A549 (cell line): ENCODE measurements around the gene PRXL2A. TPM values are rescaled to one million over a fixed set of nuclear protein-coding genes. Genes with fewer than 3 reads are reported as not detected.

Experiments used
- ATAC-seq, 2 experiments: fragments of 200-7000 bp in 1 of 2; fragments of >200 bp in 1 of 2; cut with Nextera tagmentation in 1 of 2; cut with Tn5 transposase in 1 of 2; 3 replicates each; pipeline versions ENCODE4 v1.8.0 to v1.9.1; 2018 to 2020; ENCODE audit warnings: mild to moderate bottlenecking in 1 of 2, moderate library complexity in 1 of 2
- CTCF ChIA-PET: fragments of 300-600 bp; sonication (Branson Sonifier 250); formaldehyde crosslinking; extraction: SDS; loops from one replicate; lab custom pipeline; 2021; ENCODE audit warnings: antibody characterized with exemption, inconsistent platforms; lab: Yijun Ruan, JAX
- POLR2A ChIA-PET: fragments of 350-600 bp; formaldehyde crosslinking; extraction: SDS; loops from one replicate; lab custom pipeline; 2021; ENCODE audit warnings: antibody characterized with exemption, inconsistent platforms; lab: Yijun Ruan, JAX
- DNase-seq, 2 experiments: peaks; one replicate each; pipeline versions ENCODE4 v3.0.0 to v3.0.0-alpha.2; 2011 to 2016; ENCODE audit warnings: low read depth in 1 of 2, low spot score in 1 of 2
- FAIRE-seq: peaks from 2 replicates; lab custom pipeline; 2011; peaks lifted over from hg19 to GRCh38; lab: Jason Lieb, UNC
- H3K27ac ChIP-seq, 2 experiments: fragments of >200 bp; sonication (Bioruptor Twin); formaldehyde crosslinking; 3 replicates each; pipeline ENCODE4 v1.5.1; 2016 to 2017
- H3K4me1 ChIP-seq: fragments of >200 bp; sonication (Bioruptor Twin); formaldehyde crosslinking; 3 replicates; pipeline ENCODE4 v1.6.1; 2016
- H3K4me2 ChIP-seq: fragments of >200 bp; sonication (Bioruptor Twin); formaldehyde crosslinking; 3 replicates; pipeline ENCODE4 v1.6.1; 2016
- H3K4me3 ChIP-seq: fragments of >200 bp; sonication (Bioruptor Twin); formaldehyde crosslinking; 3 replicates; pipeline ENCODE4 v1.5.1; 2016
- H3K9me3 ChIP-seq: fragments of >200 bp; sonication (Bioruptor Twin); formaldehyde crosslinking; 3 replicates; pipeline ENCODE4 v1.6.1; 2016
- BCL3 ChIP-seq: fragments of >200 bp; sonication (Bioruptor Twin); formaldehyde crosslinking; IDR thresholded peaks from 3 replicates; pipeline ENCODE4 v1.6.1; 2016
- CEBPB ChIP-seq, 2 experiments: fragments of >200 bp in 1 of 2; sonication (Bioruptor Twin) in 1 of 2; formaldehyde crosslinking in 1 of 2; IDR thresholded peaks; 2 replicates each; pipeline ENCODE4 v1.6.1; 2012 to 2016
- CHD4 ChIP-seq: fragments of 200-600 bp; sonication (generic); IDR thresholded peaks from 2 replicates; pipeline ENCODE4 v1.6.1; 2016; ENCODE audit warnings: antibody characterized with exemption, mild to moderate bottlenecking, borderline replicate concordance
- EHF ChIP-seq: fragments of 250-450 bp; sonication (Bioruptor Pico); IDR thresholded peaks from 2 replicates; pipeline ENCODE4 v1.5.0; 2020; ENCODE audit warnings: mild to moderate bottlenecking
- ESRRA ChIP-seq: fragments of 150-350 bp; IDR thresholded peaks from 2 replicates; pipeline ENCODE4 v1.6.1; 2014; ENCODE audit warnings: mild to moderate bottlenecking, low read length, borderline replicate concordance
- FOSB ChIP-seq: fragments of 250-450 bp; sonication (Bioruptor Pico); IDR thresholded peaks from 2 replicates; pipeline ENCODE4 v1.5.0; 2020; ENCODE audit warnings: mild to moderate bottlenecking, moderate library complexity
- FOXS1 ChIP-seq: fragments of 250-450 bp; sonication (Bioruptor Pico); IDR thresholded peaks from 2 replicates; pipeline ENCODE4 v1.5.0; 2020; ENCODE audit warnings: mild to moderate bottlenecking, moderate library complexity
- HDAC2 ChIP-seq: fragments of 200-600 bp; sonication (generic); IDR thresholded peaks from 2 replicates; pipeline ENCODE4 v1.6.1; 2016
- HES2 ChIP-seq: fragments of >200 bp; sonication (Bioruptor Twin); formaldehyde crosslinking; IDR thresholded peaks from 2 replicates; pipeline ENCODE4 v1.6.1; 2016
- HEYL ChIP-seq: fragments of 250-450 bp; sonication (Bioruptor Pico); IDR thresholded peaks from 2 replicates; pipeline ENCODE4 v1.8.0; 2021; ENCODE audit warnings: mild to moderate bottlenecking, moderate library complexity
- JUNB ChIP-seq: fragments of >200 bp; sonication (Bioruptor Twin); formaldehyde crosslinking; IDR thresholded peaks from 2 replicates; pipeline ENCODE4 v1.6.1; 2016
- KDM5A ChIP-seq: fragments of 200-600 bp; sonication (generic); IDR thresholded peaks from 2 replicates; pipeline ENCODE4 v1.6.1; 2016; ENCODE audit warnings: antibody characterized with exemption, mild to moderate bottlenecking
- NPAS2 ChIP-seq: fragments of 250-450 bp; sonication (Bioruptor Pico); IDR thresholded peaks from 2 replicates; pipeline ENCODE4 v1.8.0; 2022; ENCODE audit warnings: mild to moderate bottlenecking, moderate library complexity, borderline replicate concordance
- NR3C1 ChIP-seq: fragments of >200 bp; sonication (Bioruptor Twin); formaldehyde crosslinking; IDR thresholded peaks from 3 replicates; pipeline ENCODE4 v1.6.1; 2017
- PHF8 ChIP-seq: fragments of 200-600 bp; sonication (generic); IDR thresholded peaks from 2 replicates; pipeline ENCODE4 v1.6.1; 2016; ENCODE audit warnings: low read depth, mild to moderate bottlenecking, antibody characterized with exemption, moderate library complexity, borderline replicate concordance
- POLR2A ChIP-seq: IDR thresholded peaks from 2 replicates; pipeline ENCODE4 v1.6.1; 2012; ENCODE audit warnings: mild to moderate bottlenecking, low read length
- RAD21 ChIP-seq, 2 experiments: fragments of >200 bp in 1 of 2; sonication (Bioruptor Twin) in 1 of 2; formaldehyde crosslinking in 1 of 2; IDR thresholded peaks in 1 of 2; conservative IDR thresholded peaks in 1 of 2; 2 replicates in 1 of 2; 3 replicates in 1 of 2; pipeline ENCODE4 v1.6.1; 2012 to 2018; ENCODE audit warnings: inconsistent platforms in 1 of 2
- RFX5 ChIP-seq: fragments of 450-650 bp; IDR thresholded peaks from 2 replicates; pipeline ENCODE4 v1.7.1; 2014; ENCODE audit warnings: antibody characterized with exemption, mild to moderate bottlenecking, moderate library complexity
- SREBF2 ChIP-seq: fragments of 450-650 bp; IDR thresholded peaks from 2 replicates; pipeline ENCODE4 v1.6.1; 2014; ENCODE audit warnings: mild to moderate bottlenecking, moderate library complexity
- TP53 ChIP-seq: fragments of 250-450 bp; sonication (Bioruptor Pico); IDR thresholded peaks from 2 replicates; pipeline ENCODE4 v1.5.0; 2021; ENCODE audit warnings: mild to moderate bottlenecking, moderate library complexity
- ZFP36 ChIP-seq: fragments of 450-650 bp; IDR thresholded peaks from 2 replicates; pipeline ENCODE4 v1.6.1; 2014; ENCODE audit warnings: borderline replicate concordance; ENCODE audit not compliant: partially characterized antibody
- ZNF302 ChIP-seq: fragments of 250-450 bp; sonication (Bioruptor Pico); IDR thresholded peaks from 2 replicates; pipeline ENCODE4 v1.9.0; 2021; ENCODE audit warnings: inconsistent platforms, mild to moderate bottlenecking, moderate library complexity
- WGBS: methylation state at CpG from one replicate; pipeline ENCODE4 v1.1.6; 2017; ENCODE audit errors: missing lambda C conversion rate; 5-methylcytosine and 5-hydroxymethylcytosine counted together
- polyA plus RNA-seq, 4 experiments: library from polyadenylated mRNA; depleted of rRNA in 3 of 4; stranded (reverse); fragments of >200 nt; fragmentation: RNase III in 1 of 4; extraction: RNeasy Plus Mini Kit Qiagen cat#74134 plus additional on column Dnase treatment in 1 of 4; gene quantifications; 2 replicates in 3 of 4; 3 replicates in 1 of 4; pipeline ENCODE4 v1.2.3, GENCODE V29; 2011 to 2017
- TF ChIP-seq, protein P1 (sequence below): IDR thresholded peaks from 2 replicates; pipeline ENCODE4 v1.6.1; 2012

The PRXL2A gene
- polyA plus RNA-seq, 2 of the 4 experiments (the other 2 are of a cell fraction) = 55.0 to 59.3 TPM

- TF ChIP-seq ZNF302 = no peak
- TF ChIP-seq FOXS1 (CRISPR knock-in tag) = no peak
- no peak for TF ChIP-seq CHD4
- TF ChIP-seq ESRRA = no peak
These were observed 770 bp downstream of the PRXL2A start for GRCh38 chr10:80409121-80409520.

DNA sequence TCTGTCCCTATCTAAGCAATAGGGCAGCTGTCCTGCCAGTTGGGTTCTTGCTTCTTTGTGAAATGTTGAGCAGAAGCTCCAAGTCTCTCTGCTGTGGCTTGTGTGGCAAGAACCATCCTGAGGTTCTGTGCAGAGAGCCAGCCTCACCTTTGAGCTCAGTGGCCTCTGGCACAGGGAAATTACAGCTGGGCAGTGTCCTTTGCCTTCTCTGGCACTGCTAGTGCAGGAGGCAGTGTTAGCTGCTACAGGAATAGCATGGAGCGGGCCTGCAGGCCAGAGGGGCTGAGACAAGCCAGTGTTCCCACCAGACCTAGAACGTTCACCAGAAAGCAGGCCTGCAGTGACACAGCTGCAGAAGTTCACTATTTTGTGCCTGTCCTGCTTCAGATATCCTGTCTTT, 1.8 kb downstream of the PRXL2A start:
- ChIA-PET CTCF (interaction anchor here (0.8 to 3.7 kb wide), 7 partner anchors 10 to 187 kb away, joined by 3 to 30 read pairs (median 5); no protein-coding TSS in a partner anchor), POLR2A (interaction anchor here (1.1 kb wide), 1 partner anchor 19 kb away, joined by 3 read pairs; no protein-coding TSS in a partner anchor)
- TF ChIP-seq CEBPB (IDR thresholded peaks at IDR 0.05) (no peak), JUNB (no peak), HEYL (CRISPR knock-in tag) (no peak), BCL3 (no peak), EHF (CRISPR knock-in tag) (no peak), FOSB (CRISPR knock-in tag) (no peak), TP53 (CRISPR knock-in tag) (no peak), NR3C1 (no peak), SREBF2 (no peak), HES2 (no peak), PHF8 (no peak), KDM5A (no peak), RAD21 (conservative IDR thresholded peaks at IDR 0.05 in 1 of 2, IDR thresholded peaks at IDR 0.05 in 1 of 2) (no peak), FOXS1 (CRISPR knock-in tag) (no peak)
- TF ChIP-seq, protein P1, sequence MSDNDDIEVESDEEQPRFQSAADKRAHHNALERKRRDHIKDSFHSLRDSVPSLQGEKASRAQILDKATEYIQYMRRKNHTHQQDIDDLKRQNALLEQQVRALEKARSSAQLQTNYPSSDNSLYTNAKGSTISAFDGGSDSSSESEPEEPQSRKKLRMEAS = no peak
- H3K4me2 ChIP-seq = no peak overlapping the region
- H3K4me1 ChIP-seq = peaks cover 31% of the 10 kb centered on the region
- H3K4me3 ChIP-seq = no peak overlapping the region
- H3K27ac ChIP-seq = no peak overlapping the region
- ATAC-seq = no peak
- FAIRE-seq = no peak
- WGBS = 64% methylated on average over 2 of the region's 2 CpGs
- no peaks in the 10 kb centered on the region for H3K9me3 ChIP-seq
- no peak for DNase-seq

More at GRCh38 chr10:80409121-80409520, 770 bp downstream of the PRXL2A start:
- peak overlapping the region; percentile 76 for H3K4me2 ChIP-seq
- CTCF ChIA-PET = interaction anchor here (1.3 to 3.7 kb wide), 4 partner anchors 11 to 96 kb away, joined by 4 to 30 read pairs (median 6); no protein-coding TSS in a partner anchor
- POLR2A ChIA-PET = no interaction called here
- no peaks in the 10 kb centered on the region for H3K9me3 ChIP-seq
- peak overlapping the region; percentile 73 for H3K4me3 ChIP-seq
- H3K4me1 ChIP-seq = peaks cover 31% of the 10 kb centered on the region
- peak overlapping the region; percentile 83 to 90 for H3K27ac ChIP-seq
- ATAC-seq = no peak
- WGBS = 50% methylated on average over 12 of the region's 12 CpGs
- peak in 1 of 2 experiments; percentile 8 for DNase-seq
- FAIRE-seq = no peak

- ATAC-seq = no peak
- no peak for DNase-seq
- TF ChIP-seq RFX5 (no peak), ZFP36 (no peak), NR3C1 (no peak), POLR2A (no peak), NPAS2 (CRISPR knock-in tag) (no peak), HDAC2 (no peak)
- Histone ChIP-seq H3K9me3 (no peaks in the 10 kb centered on the region), H3K4me2 (no peak overlapping the region), H3K4me1 (peaks cover 31% of the 10 kb centered on the region), H3K4me3 (no peak overlapping the region), H3K27ac (no peak overlapping the region)
- POLR2A ChIA-PET = interaction anchor here (1.1 kb wide), 1 partner anchor 18 kb away, joined by 3 read pairs; no protein-coding TSS in a partner anchor
- FAIRE-seq = no peak
- CTCF ChIA-PET = interaction anchor here (1.3 to 3.7 kb wide), 7 partner anchors 9 to 95 kb away, joined by 3 to 30 read pairs (median 5); no protein-coding TSS in a partner anchor
- WGBS = 90% methylated on average over 5 of the region's 5 CpGs
These were observed 2.3 kb downstream of the PRXL2A start for GRCh38 chr10:80410578-80411145.
